H9 (cell line): ENCODE results near the gene TMC4. TPM values are rescaled to one million over a fixed set of nuclear protein-coding genes. Genes with fewer than 3 reads are reported as not detected.
A peak's percentile ranks its signal among the peaks of the same experiment; 100 is the strongest.

Source experiments
- DNase-seq: peaks from one replicate; pipeline ENCODE4 v3.0.0-alpha.2; 2017
- H2AFZ ChIP-seq: one replicate; pipeline ENCODE4 v1.6.1; 2013; ENCODE audit warnings: mild to moderate bottlenecking, low read length, control low read depth, moderate library complexity
- H2AK5ac ChIP-seq: 2 replicates; pipeline ENCODE4 v1.6.1; 2013; ENCODE audit warnings: low read length, control low read depth, mixed read lengths; ENCODE audit not compliant: insufficient read length
- H2BK120ac ChIP-seq: one replicate; pipeline ENCODE4 v1.6.1; 2013; ENCODE audit warnings: low read depth, mild to moderate bottlenecking, low read length, control low read depth, inconsistent platforms; ENCODE audit not compliant: poor library complexity, severe bottlenecking
- H2BK12ac ChIP-seq: 2 replicates; pipeline ENCODE4 v1.6.1; 2013; ENCODE audit warnings: low read length, control low read depth, mixed read lengths, low read depth; ENCODE audit not compliant: insufficient read length
- H2BK15ac ChIP-seq: 2 replicates; pipeline ENCODE4 v1.6.1; 2013; ENCODE audit warnings: low read depth, low read length, control low read depth
- H2BK20ac ChIP-seq: one replicate; pipeline ENCODE4 v1.6.1; 2013; ENCODE audit warnings: low read depth, mild to moderate bottlenecking, low read length, control low read depth, inconsistent platforms; ENCODE audit not compliant: poor library complexity, severe bottlenecking
- H2BK5ac ChIP-seq: 2 replicates; pipeline ENCODE4 v1.6.1; 2013; ENCODE audit warnings: low read length, control low read depth, mixed read lengths; ENCODE audit not compliant: insufficient read length
- H3K14ac ChIP-seq: 2 replicates; pipeline ENCODE4 v1.6.1; 2013; ENCODE audit warnings: low read length, control low read depth; ENCODE audit not compliant: insufficient read depth
- H3K18ac ChIP-seq: 2 replicates; pipeline ENCODE4 v1.6.1; 2013; ENCODE audit warnings: low read depth, mild to moderate bottlenecking, mixed read lengths, low read length, control low read depth; ENCODE audit not compliant: insufficient read length
- H3K23ac ChIP-seq: 2 replicates; pipeline ENCODE4 v1.6.1; 2013; ENCODE audit warnings: low read length, control low read depth, mixed read lengths, low read depth; ENCODE audit not compliant: insufficient read length
- H3K23me2 ChIP-seq: 2 replicates; pipeline ENCODE4 v1.6.1; 2013; ENCODE audit warnings: low read depth, mild to moderate bottlenecking, mixed read lengths, low read length, control low read depth; ENCODE audit not compliant: insufficient read length, poor library complexity, severe bottlenecking
- H3K27ac ChIP-seq: 2 replicates; pipeline ENCODE4 v1.5.1; 2013; ENCODE audit warnings: low read length, control low read depth, mixed read lengths, low read depth; ENCODE audit not compliant: insufficient read length
- H3K27me3 ChIP-seq: 2 replicates; pipeline ENCODE4 v1.6.1; 2013; ENCODE audit warnings: low read length, control low read depth, inconsistent platforms; ENCODE audit not compliant: insufficient read depth
- H3K4ac ChIP-seq: 2 replicates; pipeline ENCODE4 v1.6.1; 2013; ENCODE audit warnings: low read depth, mild to moderate bottlenecking, control low read depth, inconsistent platforms, low read length, moderate library complexity
- H3K4me1 ChIP-seq: 2 replicates; pipeline ENCODE4 v1.6.1; 2013; ENCODE audit warnings: low read length, control low read depth, inconsistent platforms; ENCODE audit not compliant: insufficient read depth
- H3K4me2 ChIP-seq: 2 replicates; pipeline ENCODE4 v1.6.1; 2013; ENCODE audit warnings: low read length, control low read depth, mixed read lengths; ENCODE audit not compliant: insufficient read length, insufficient read depth
- H3K56ac ChIP-seq: 2 replicates; pipeline ENCODE4 v1.6.1; 2013; ENCODE audit warnings: low read depth, mild to moderate bottlenecking, mixed read lengths, low read length, control low read depth; ENCODE audit not compliant: insufficient read length
- H3K79me1 ChIP-seq: 2 replicates; pipeline ENCODE4 v1.6.1; 2013; ENCODE audit warnings: low read depth, mild to moderate bottlenecking, moderate library complexity, low read length, control low read depth, inconsistent platforms; ENCODE audit not compliant: insufficient read depth, poor library complexity, severe bottlenecking
- H3K79me2 ChIP-seq: 2 replicates; pipeline ENCODE4 v1.6.1; 2013; ENCODE audit warnings: low read length, control low read depth, inconsistent platforms; ENCODE audit not compliant: insufficient read depth
- H3K9ac ChIP-seq: 2 replicates; pipeline ENCODE4 v1.6.1; 2013; ENCODE audit warnings: low read length, control low read depth, mixed read lengths; ENCODE audit not compliant: insufficient read length; ENCODE audit errors: extremely low read depth
- H3K9me3 ChIP-seq: one replicate; pipeline ENCODE4 v1.6.1; 2013; ENCODE audit warnings: low read depth, low read length, inconsistent platforms; ENCODE audit not compliant: control insufficient read depth
- H3T11ph ChIP-seq: one replicate; pipeline ENCODE4 v1.6.1; 2013; ENCODE audit warnings: mild to moderate bottlenecking, low read length, control low read depth, inconsistent platforms
- H4K20me1 ChIP-seq: one replicate; pipeline ENCODE4 v1.6.1; 2013; ENCODE audit not compliant: control insufficient read depth, insufficient read length, insufficient read depth
- H4K5ac ChIP-seq: 2 replicates; pipeline ENCODE4 v1.6.1; 2013; ENCODE audit warnings: low read depth, mild to moderate bottlenecking, mixed read lengths, low read length, control low read depth; ENCODE audit not compliant: insufficient read length
- H4K8ac ChIP-seq: replicated peaks from 2 replicates; pipeline ENCODE4 v1.6.1; 2013; ENCODE audit warnings: low read length, control low read depth, mixed read lengths, low read depth; ENCODE audit not compliant: insufficient read length
- H4K91ac ChIP-seq: 2 replicates; pipeline ENCODE4 v1.6.1; 2013; ENCODE audit warnings: low read depth, mild to moderate bottlenecking, moderate library complexity, mixed read lengths, low read length, control low read depth; ENCODE audit not compliant: insufficient read length
- H3K27ac Mint-ChIP-seq, 3 experiments: 2 replicates in 2 of 3; 3 replicates in 1 of 3; pipeline ENCODE4 v1.8.0; 2020 to 2021; ENCODE audit warnings: mixed read lengths in 3 of 3, mild to moderate bottlenecking in 1 of 3, moderate library complexity in 1 of 3
- H3K27me3 Mint-ChIP-seq: 2 replicates; pipeline ENCODE4 v1.8.0; 2021; ENCODE audit warnings: low read depth, mild to moderate bottlenecking, moderate library complexity, mixed read lengths
- H3K36me3 Mint-ChIP-seq, 3 experiments: 2 replicates in 2 of 3; 3 replicates in 1 of 3; pipeline ENCODE4 v1.8.0; 2020 to 2021; ENCODE audit warnings: low read depth in 3 of 3, mixed read lengths in 3 of 3; ENCODE audit not compliant: insufficient read depth in 1 of 3
- H3K4me1 Mint-ChIP-seq, 2 experiments: 2 replicates each; pipeline ENCODE4 v1.8.0; 2020; ENCODE audit warnings: mixed read lengths in 2 of 2
- H3K4me3 Mint-ChIP-seq, 2 experiments: 2 replicates in 1 of 2; 3 replicates in 1 of 2; pipeline ENCODE4 v1.8.0; 2020 to 2021; ENCODE audit warnings: mild to moderate bottlenecking in 2 of 2, mixed read lengths in 2 of 2, moderate library complexity in 1 of 2
- H3K9me3 Mint-ChIP-seq, 2 experiments: 2 replicates in 1 of 2; 3 replicates in 1 of 2; pipeline ENCODE4 v1.8.0; 2020; ENCODE audit warnings: mild to moderate bottlenecking in 2 of 2, mixed read lengths in 2 of 2, moderate library complexity in 1 of 2
- WGBS: extraction: QIAGEN DNeasy Blood & Tissue Kit; methylation state at CpG from one replicate; pipeline ENCODE4 v1.1.7; 2013; ENCODE audit warnings: missing lambda C conversion rate, low lambda C conversion rate, mixed read lengths; ENCODE audit not compliant: insufficient read length; ENCODE audit errors: extremely low coverage; 5-methylcytosine and 5-hydroxymethylcytosine counted together
- total RNA-seq: library from RNA; stranded (reverse); gene quantifications from 2 replicates; pipeline ENCODE4 v1.2.1, GENCODE V29; 2021
- TF ChIP-seq, protein P1 (sequence below): fragments of 200-600 bp; sonication (generic); conservative IDR thresholded peaks from 3 replicates; pipeline ENCODE4 v1.8.0; 2021; ENCODE audit warnings: antibody characterized with exemption, mild to moderate bottlenecking

TMC4 gene
- total RNA-seq, 1 experiment from 2014 or later: 12.2 TPM

DNA sequence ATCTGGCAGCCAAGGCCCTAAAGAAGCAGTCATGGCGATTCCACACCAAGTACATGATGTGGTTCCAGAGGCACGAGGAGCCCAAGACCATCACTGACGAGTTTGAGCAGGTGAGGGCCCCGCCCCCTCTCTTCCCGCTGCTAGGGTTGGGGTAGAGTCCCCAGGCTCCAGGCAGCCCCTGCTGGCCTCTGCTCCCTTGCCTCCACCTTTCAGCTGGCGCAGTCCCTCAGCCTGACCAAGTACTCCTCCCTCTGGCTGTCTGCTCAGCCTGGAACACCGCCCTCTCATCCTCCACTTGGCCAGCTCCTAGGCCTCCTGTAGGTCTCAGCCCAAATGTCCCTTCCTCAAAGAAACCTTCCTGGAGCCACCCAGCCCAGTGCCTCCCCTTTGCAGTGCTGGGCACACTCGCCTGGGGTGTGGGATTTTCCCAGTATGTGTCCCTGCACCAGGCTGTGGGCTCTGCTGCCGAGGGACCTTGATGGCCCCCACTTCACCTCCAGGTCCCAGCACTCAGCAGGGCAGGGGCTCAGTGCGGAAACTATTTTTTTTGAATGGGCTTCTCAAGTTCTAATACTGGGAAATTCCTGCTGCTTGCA, 19.1 kb downstream of the TMC4 start:
- Histone ChIP-seq H3K27me3 (no peaks in the 10 kb centered on the region), H2BK20ac (no peak overlapping the region), H3K9ac (no peak overlapping the region), H3T11ph (no peak overlapping the region), H3K27ac (no peak overlapping the region), H2BK15ac (no peak overlapping the region), H3K9me3 (no peaks in the 10 kb centered on the region), H4K91ac (no peak overlapping the region), H3K4ac (no peak overlapping the region), H3K23ac (no peak overlapping the region), H3K23me2 (peaks cover under 1% of the 10 kb centered on the region), H2BK120ac (no peak overlapping the region), H3K4me2 (no peak overlapping the region), H3K79me1 (no peaks in the 10 kb centered on the region), H4K5ac (no peak overlapping the region), H2AFZ (no peak overlapping the region), H3K4me1 (no peaks in the 10 kb centered on the region), H3K14ac (no peak overlapping the region), H3K56ac (no peak overlapping the region), H3K18ac (no peak overlapping the region), H2AK5ac (no peak overlapping the region), H3K79me2 (no peaks in the 10 kb centered on the region; the same call in 1 of the 2 replicates), H4K8ac (no peak overlapping the region), H4K20me1 (no peaks in the 10 kb centered on the region), H2BK5ac (no peak overlapping the region), H2BK12ac (no peak overlapping the region)
- Mint-ChIP-seq H3K9me3 (no peaks in the 10 kb centered on the region), H3K27me3 (no peaks in the 10 kb centered on the region; the same call in 1 of the 2 replicates), H3K4me1 (peaks cover 4 to 5% of the 10 kb centered on the region in 2 experiments; a peak in 3 of 4 replicates), H3K4me3 (no peak overlapping the region), H3K36me3 (peaks cover 50 to 84% (median 84%) of the 10 kb centered on the region in 3 experiments), H3K27ac (peak overlapping the region in 1 of 3 experiments; percentile 90; a peak in 2 of 7 replicates)
- TF ChIP-seq, protein P1, sequence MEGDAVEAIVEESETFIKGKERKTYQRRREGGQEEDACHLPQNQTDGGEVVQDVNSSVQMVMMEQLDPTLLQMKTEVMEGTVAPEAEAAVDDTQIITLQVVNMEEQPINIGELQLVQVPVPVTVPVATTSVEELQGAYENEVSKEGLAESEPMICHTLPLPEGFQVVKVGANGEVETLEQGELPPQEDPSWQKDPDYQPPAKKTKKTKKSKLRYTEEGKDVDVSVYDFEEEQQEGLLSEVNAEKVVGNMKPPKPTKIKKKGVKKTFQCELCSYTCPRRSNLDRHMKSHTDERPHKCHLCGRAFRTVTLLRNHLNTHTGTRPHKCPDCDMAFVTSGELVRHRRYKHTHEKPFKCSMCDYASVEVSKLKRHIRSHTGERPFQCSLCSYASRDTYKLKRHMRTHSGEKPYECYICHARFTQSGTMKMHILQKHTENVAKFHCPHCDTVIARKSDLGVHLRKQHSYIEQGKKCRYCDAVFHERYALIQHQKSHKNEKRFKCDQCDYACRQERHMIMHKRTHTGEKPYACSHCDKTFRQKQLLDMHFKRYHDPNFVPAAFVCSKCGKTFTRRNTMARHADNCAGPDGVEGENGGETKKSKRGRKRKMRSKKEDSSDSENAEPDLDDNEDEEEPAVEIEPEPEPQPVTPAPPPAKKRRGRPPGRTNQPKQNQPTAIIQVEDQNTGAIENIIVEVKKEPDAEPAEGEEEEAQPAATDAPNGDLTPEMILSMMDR: no peak
- no CpG with 5 or more reads among the region's 10 CpGs for WGBS
- no peak for DNase-seq
